ENCODE measurements around the gene CHAC2.
"Not testable (repeated sequence)": the region's sequence is repeated elsewhere in the genome, so short reads cannot be mapped to it uniquely, and the experiment has no call there.

The CHAC2 gene

GRCh38 chr2:53820711-53821110, 53.1 kb downstream of the CHAC2 start:
- no peak for DNase-seq (ENCODE audit: low read depth)
- no peak for TF ChIP-seq CTCF (conservative IDR thresholded peaks at IDR 0.05; ENCODE audit: control insufficient read depth, insufficient read depth, low read depth, low read length)
- no peak overlapping the region for H3K4me3 ChIP-seq (ENCODE audit: control insufficient read depth, low read depth, low read length)

GRCh38 chr2:53821810-53822209, 54.2 kb downstream of the CHAC2 start:
- DNase-seq (ENCODE audit: low read depth): no peak

GRCh38 chr2:53823639-53824038, 56.0 kb downstream of the CHAC2 start:
- DNase-seq (ENCODE audit: low read depth): peak; percentile 16
- H3K4me3 ChIP-seq (ENCODE audit: control insufficient read depth, low read depth, low read length): not testable (repeated sequence)

More at GRCh38 chr2:53821810-53822209, 54.2 kb downstream of the CHAC2 start:
- no peak overlapping the region for H3K4me3 ChIP-seq (ENCODE audit: control insufficient read depth, low read depth, low read length)
- TF ChIP-seq CTCF (conservative IDR thresholded peaks at IDR 0.05; ENCODE audit: control insufficient read depth, insufficient read depth, low read depth, low read length): no peak

Measured in fibroblast of mammary gland (primary cell).